GM08714 (cell line): ENCODE measurements around the gene KRT74.

Experiments used
- H3K4me3 ChIP-seq: fragments of 200-500 bp; sonication (Bioruptor generic); 2 replicates; pipeline ENCODE4 v1.5.1; 2014; ENCODE audit warnings: mild to moderate bottlenecking, low read length, inconsistent platforms
- ZNF274 ChIP-seq: IDR thresholded peaks from 2 replicates; pipeline ENCODE4 v1.6.1; 2012; ENCODE audit warnings: mild to moderate bottlenecking, low read depth, low read length

Gene KRT74

GRCh38 chr12:52530366-52530765, 43.3 kb downstream of the KRT74 start:
- no peak overlapping the region for H3K4me3 ChIP-seq
- no peak for TF ChIP-seq ZNF274

GRCh38 chr12:52529846-52530245, 43.8 kb downstream of the KRT74 start:
- TF ChIP-seq ZNF274, result no peak
- no peak overlapping the region for H3K4me3 ChIP-seq

GRCh38 chr12:52529417-52529816, 44.2 kb downstream of the KRT74 start:
- TF ChIP-seq ZNF274, result no peak
- no peak overlapping the region for H3K4me3 ChIP-seq

GRCh38 chr12:52528641-52529143, 45.0 kb downstream of the KRT74 start:
- no peak overlapping the region for H3K4me3 ChIP-seq
- no peak for TF ChIP-seq ZNF274

GRCh38 chr12:52527121-52527800, 46.4 kb downstream of the KRT74 start:
- no peak for TF ChIP-seq ZNF274
- no peak overlapping the region for H3K4me3 ChIP-seq

GRCh38 chr12:52526511-52526951, 47.1 kb downstream of the KRT74 start:
- H3K4me3 ChIP-seq, result no peak overlapping the region
- TF ChIP-seq ZNF274, result no peak

GRCh38 chr12:52525661-52526499, 47.8 kb downstream of the KRT74 start:
- H3K4me3 ChIP-seq, result no peak overlapping the region
- TF ChIP-seq ZNF274, result no peak

GRCh38 chr12:52524898-52525591, 48.6 kb downstream of the KRT74 start:
- no peak overlapping the region for H3K4me3 ChIP-seq
- no peak for TF ChIP-seq ZNF274

- no peak for TF ChIP-seq ZNF274
- H3K4me3 ChIP-seq, result no peak overlapping the region
Measured at GRCh38 chr12:52524241-52524897, 49.3 kb downstream of the KRT74 start.

GRCh38 chr12:52523824-52524223, 49.8 kb downstream of the KRT74 start:
- no peak overlapping the region for H3K4me3 ChIP-seq
- no peak for TF ChIP-seq ZNF274

GRCh38 chr12:52522346-52523011, 51.2 kb downstream of the KRT74 start:
- TF ChIP-seq ZNF274, result no peak

GRCh38 chr12:52521568-52522266, 51.9 kb downstream of the KRT74 start:
- no peak overlapping the region for H3K4me3 ChIP-seq
- TF ChIP-seq ZNF274, result no peak

More at GRCh38 chr12:52522346-52523011, 51.2 kb downstream of the KRT74 start:
- no peak overlapping the region for H3K4me3 ChIP-seq

- TF ChIP-seq ZNF274, result no peak
- no peak overlapping the region for H3K4me3 ChIP-seq
Measured at GRCh38 chr12:52521175-52521567, 52.5 kb downstream of the KRT74 start.
